GM10248 (cell line): ENCODE measurements around the gene NSFL1C.
A peak's percentile ranks its signal among the peaks of the same experiment; 100 is the strongest.
"Not testable (repeated sequence)": the region's sequence is repeated elsewhere in the genome, so short reads cannot be mapped to it uniquely, and the experiment has no call there.

Experiments used
- CTCF ChIA-PET: fragments of 300-600 bp; sonication (Branson Sonifier 250); formaldehyde crosslinking; extraction: SDS; loops from one replicate; lab custom pipeline; 2021; ENCODE audit warnings: antibody characterized with exemption; lab: Yijun Ruan, JAX
- POLR2A ChIA-PET: fragments of 350-650 bp; sonication (Branson Sonifier 250); formaldehyde crosslinking; extraction: SDS; loops from one replicate; lab custom pipeline; 2020; ENCODE audit warnings: antibody characterized with exemption; lab: Yijun Ruan, JAX
- DNase-seq: peaks from one replicate; pipeline ENCODE4 v3.0.0; 2012; ENCODE audit errors: extremely low spot score
- TF ChIP-seq, protein P1 (sequence below): IDR thresholded peaks from 2 replicates; pipeline ENCODE4 v1.5.1; 2012; ENCODE audit warnings: mild to moderate bottlenecking, low read depth; ENCODE audit errors: extremely low read depth, missing control alignments, control extremely low read depth

NSFL1C gene

DNA sequence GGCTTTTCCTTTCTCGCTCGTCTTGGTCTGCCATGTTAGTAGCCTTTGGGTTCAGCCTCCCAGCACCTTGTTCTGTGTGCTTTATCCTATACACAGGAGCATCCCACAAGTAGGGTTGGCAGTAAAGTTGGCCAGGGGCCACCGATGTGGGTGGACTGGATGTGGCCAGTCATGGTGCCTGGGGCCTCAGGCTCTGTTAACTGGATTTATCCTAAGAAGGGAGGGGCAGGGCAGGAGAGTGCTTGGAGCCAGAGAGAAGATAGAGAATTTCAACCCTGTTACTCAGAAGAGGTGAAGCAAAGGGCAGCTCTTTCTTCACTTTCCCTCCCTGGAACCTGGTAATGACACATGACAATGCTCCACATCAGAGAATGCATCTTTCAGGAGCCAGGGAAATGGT lies 38.7 kb upstream of the NSFL1C start:
- TF ChIP-seq, protein P1, sequence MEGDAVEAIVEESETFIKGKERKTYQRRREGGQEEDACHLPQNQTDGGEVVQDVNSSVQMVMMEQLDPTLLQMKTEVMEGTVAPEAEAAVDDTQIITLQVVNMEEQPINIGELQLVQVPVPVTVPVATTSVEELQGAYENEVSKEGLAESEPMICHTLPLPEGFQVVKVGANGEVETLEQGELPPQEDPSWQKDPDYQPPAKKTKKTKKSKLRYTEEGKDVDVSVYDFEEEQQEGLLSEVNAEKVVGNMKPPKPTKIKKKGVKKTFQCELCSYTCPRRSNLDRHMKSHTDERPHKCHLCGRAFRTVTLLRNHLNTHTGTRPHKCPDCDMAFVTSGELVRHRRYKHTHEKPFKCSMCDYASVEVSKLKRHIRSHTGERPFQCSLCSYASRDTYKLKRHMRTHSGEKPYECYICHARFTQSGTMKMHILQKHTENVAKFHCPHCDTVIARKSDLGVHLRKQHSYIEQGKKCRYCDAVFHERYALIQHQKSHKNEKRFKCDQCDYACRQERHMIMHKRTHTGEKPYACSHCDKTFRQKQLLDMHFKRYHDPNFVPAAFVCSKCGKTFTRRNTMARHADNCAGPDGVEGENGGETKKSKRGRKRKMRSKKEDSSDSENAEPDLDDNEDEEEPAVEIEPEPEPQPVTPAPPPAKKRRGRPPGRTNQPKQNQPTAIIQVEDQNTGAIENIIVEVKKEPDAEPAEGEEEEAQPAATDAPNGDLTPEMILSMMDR: no peak
- POLR2A ChIA-PET: no interaction called here
- DNase-seq: no peak
- CTCF ChIA-PET: interaction anchor here (1.7 to 3.8 kb wide), 5 partner anchors 11 to 229 kb away, joined by 6 to 23 read pairs (median 17); no protein-coding TSS in a partner anchor

DNA sequence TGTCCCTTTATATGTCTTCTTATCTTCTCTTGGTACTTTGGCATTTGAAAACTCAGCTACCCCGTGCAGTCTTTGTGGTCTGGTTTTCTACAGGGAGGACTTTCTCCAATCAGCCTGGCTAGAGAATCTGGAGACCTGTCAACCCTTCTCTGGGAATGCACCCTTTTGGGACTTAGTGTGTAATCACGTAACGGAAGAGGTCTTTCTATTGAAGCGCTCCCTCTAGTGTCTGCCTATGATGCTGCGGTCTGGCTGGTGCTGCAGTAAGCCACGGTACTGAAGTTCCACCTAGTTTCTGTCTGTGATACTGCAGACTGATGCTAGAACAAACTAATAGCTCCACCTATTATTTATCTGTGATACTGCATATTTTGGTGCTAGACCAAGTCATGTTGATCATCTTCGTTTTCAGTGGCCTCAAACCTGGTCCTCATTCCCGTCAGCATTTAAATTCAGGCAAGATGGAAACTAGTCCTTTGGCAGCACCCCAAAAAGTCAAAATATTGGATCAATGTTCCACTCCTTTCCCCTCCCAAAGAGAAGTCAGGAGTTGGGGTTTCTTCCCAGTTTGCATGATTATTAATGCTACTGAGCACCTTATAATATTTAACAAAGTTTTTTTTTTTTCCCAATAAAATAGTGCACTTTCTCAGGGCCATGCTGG lies 37.0 kb upstream of the NSFL1C start:
- DNase-seq: peak; percentile 79
- TF ChIP-seq, protein P1: peak; percentile 97
- CTCF ChIA-PET: interaction anchor here (0.6 to 3.8 kb wide), 41 partner anchors 9 to 397 kb away, joined by 3 to 23 read pairs (median 4); partner anchors contain the start of genes FKBP1A and SIRPB2
- POLR2A ChIA-PET: no interaction called here

DNA sequence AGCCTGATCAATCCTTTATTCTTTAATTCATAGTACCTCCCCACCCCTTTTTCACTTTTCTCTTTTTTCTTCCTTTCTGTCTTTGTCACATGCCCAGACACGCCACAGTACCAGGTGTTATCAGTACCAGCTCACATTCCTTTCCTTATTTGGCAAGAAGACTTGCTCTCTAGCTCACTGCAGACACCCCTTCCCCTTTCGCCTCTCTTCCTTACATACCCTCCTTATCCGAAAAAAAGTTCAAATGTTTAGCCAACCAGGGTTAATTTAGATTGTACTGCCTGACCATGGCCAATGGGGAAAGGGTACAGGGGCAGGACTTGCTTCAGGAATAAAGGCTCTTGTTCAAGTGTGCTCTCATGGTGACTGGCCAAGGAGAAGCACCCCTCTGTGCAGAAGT lies 33.8 kb upstream of the NSFL1C start:
- CTCF ChIA-PET: interaction anchor here (2.1 kb wide), 1 partner anchor 9 kb away, joined by 11 read pairs; no protein-coding TSS in a partner anchor
- DNase-seq: no peak
- TF ChIP-seq, protein P1: no peak
- POLR2A ChIA-PET: no interaction called here

DNA sequence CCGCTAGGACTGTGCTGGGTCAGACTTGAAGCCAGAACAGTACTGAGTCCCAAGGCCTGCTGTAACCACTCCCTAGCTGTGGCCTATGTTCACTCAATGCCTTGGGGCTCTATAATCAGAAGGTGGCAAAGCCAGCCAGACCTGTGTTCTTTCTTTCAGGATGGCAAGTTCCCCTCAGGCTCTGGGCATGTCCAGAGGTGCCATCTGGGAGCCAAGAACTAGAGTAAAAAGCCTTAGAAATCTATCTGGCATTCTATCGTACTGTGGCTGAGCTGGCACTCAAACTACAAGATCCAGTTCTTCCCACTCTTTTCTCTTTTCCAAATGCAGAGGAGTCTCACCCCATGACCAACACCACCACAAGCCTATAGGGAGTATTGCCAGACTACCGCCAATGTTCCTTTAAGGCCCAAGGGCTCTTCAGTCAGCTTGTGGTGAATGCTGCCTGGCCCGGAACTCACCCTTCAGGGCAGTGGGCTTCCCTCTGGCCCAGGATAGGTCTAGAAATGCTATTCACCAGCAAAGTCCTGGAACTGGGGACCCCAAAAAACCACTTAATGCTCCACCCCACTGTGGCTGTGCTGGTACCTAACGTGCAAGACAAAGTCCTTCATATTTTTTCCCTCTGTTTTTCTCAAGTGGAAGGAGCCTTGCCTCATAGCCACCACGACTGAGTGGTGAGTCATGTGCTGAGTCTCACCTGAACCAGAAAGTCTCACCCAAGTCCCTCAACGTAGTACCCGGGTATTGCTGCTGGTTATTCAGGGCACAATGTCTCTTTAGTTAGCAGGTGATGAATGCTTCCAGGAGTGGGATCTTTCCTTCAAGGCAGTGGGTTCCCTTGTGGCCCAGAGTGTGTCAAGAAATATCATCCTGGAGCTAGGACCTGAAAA lies 33.1 kb upstream of the NSFL1C start:
- ChIA-PET POLR2A (no interaction called here), CTCF (interaction anchor here (1.0 to 2.1 kb wide), 3 partner anchors 10 to 277 kb away, joined by 3 to 11 read pairs (median 4); partner anchors contain the start of gene NSFL1C)
- no peak for DNase-seq
- TF ChIP-seq, protein P1: no peak

DNA sequence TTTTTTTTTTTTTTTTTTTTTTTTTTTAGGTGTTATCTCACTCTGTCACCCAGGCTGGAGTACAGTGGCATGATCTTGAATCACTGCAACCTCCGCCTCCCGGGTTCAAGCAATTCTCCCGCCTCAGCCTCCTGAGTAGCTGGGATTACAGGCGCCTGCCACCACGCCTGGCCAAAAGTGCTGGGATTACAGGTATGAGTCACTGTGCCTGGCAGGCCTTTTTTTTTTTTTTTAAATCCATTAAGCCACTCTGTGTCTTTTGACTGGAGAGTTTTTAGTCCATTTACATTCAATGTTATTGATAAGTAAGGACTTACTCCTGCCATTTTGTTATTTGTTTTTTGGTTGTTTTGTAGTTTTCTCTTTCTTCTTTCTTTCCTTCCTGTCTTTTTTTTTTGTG lies 30.7 kb upstream of the NSFL1C start:
- DNase-seq, POLR2A ChIA-PET, CTCF ChIA-PET: not testable (repeated sequence)

DNA sequence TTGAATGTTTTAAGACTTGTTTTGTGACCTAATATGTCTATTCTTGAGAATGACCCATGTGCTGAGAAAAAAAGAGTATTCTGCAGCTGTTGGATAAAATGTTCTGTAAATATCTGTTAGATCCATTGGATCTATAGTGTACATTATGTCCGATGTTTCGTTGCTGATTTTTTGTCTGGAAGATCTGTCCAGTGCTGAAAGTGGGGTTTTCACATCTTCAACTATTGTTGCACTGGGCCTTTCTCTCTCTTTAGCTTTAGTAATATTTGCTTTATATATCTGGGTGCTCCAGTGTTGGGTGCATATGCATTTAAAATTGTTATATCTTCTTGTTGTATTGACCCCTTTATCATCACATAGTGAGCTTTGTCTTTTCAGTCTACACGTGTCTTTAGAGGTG lies 30.3 kb upstream of the NSFL1C start:
- POLR2A ChIA-PET: no interaction called here
- DNase-seq: no peak
- TF ChIP-seq, protein P1: no peak
- CTCF ChIA-PET: no interaction called here
